HL-60 (cell line): ENCODE data around the gene ACOD1.

Experiments used
- CTCF ChIP-seq: IDR thresholded peaks from one replicate; pipeline ENCODE4 v1.5.1; 2011; ENCODE audit warnings: low read length, control low read depth, inconsistent platforms; ENCODE audit not compliant: insufficient read depth
- GABPA ChIP-seq: IDR thresholded peaks from 2 replicates; pipeline ENCODE4 v1.6.1; 2012; ENCODE audit warnings: low read depth
- POLR2AphosphoS5 ChIP-seq: IDR thresholded peaks from 2 replicates; pipeline ENCODE4 v1.6.1; 2012; ENCODE audit warnings: low read depth
- SPI1 ChIP-seq: IDR thresholded peaks from 2 replicates; pipeline ENCODE4 v1.6.1; 2012; ENCODE audit warnings: low read depth, mild to moderate bottlenecking, borderline replicate concordance
- TF ChIP-seq, protein P1 (sequence below): IDR thresholded peaks from 2 replicates; pipeline ENCODE4 v1.6.1; 2012; ENCODE audit warnings: low read depth; ENCODE audit not compliant: insufficient replicate concordance

DNA sequence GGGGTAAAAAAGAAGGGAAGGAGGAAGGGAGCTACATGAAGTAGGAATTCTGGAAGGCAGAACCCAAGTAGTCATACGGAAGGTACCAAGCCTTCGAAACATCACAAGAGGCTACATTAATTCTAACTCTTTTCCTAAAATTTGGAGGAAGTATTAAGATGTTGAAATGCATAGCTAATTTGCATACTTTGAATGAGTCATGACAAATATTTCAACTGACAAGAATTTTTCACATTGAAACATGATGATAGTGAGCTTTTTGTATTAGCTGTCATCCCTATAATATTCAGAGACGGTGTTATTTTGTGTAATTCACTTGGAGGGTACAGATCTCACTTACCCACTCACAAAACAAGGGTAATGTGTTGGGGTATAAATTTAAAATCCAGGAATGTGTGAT, 9.1 kb upstream of the ACOD1 start:
- TF ChIP-seq CTCF (no peak), GABPA (no peak), POLR2AphosphoS5 (no peak), SPI1 (no peak)
- TF ChIP-seq, protein P1, sequence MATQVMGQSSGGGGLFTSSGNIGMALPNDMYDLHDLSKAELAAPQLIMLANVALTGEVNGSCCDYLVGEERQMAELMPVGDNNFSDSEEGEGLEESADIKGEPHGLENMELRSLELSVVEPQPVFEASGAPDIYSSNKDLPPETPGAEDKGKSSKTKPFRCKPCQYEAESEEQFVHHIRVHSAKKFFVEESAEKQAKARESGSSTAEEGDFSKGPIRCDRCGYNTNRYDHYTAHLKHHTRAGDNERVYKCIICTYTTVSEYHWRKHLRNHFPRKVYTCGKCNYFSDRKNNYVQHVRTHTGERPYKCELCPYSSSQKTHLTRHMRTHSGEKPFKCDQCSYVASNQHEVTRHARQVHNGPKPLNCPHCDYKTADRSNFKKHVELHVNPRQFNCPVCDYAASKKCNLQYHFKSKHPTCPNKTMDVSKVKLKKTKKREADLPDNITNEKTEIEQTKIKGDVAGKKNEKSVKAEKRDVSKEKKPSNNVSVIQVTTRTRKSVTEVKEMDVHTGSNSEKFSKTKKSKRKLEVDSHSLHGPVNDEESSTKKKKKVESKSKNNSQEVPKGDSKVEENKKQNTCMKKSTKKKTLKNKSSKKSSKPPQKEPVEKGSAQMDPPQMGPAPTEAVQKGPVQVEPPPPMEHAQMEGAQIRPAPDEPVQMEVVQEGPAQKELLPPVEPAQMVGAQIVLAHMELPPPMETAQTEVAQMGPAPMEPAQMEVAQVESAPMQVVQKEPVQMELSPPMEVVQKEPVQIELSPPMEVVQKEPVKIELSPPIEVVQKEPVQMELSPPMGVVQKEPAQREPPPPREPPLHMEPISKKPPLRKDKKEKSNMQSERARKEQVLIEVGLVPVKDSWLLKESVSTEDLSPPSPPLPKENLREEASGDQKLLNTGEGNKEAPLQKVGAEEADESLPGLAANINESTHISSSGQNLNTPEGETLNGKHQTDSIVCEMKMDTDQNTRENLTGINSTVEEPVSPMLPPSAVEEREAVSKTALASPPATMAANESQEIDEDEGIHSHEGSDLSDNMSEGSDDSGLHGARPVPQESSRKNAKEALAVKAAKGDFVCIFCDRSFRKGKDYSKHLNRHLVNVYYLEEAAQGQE, result no peak
